SK-N-SH (cell line): ENCODE measurements around the gene FAM53A.

Experiments used
- CTCF ChIP-seq: fragments of 200-600 bp; sonication (generic); IDR thresholded peaks from 2 replicates; pipeline ENCODE4 v1.6.1; 2017; ENCODE audit warnings: antibody characterized with exemption, mild to moderate bottlenecking, moderate library complexity
- EP300 ChIP-seq, 2 experiments: IDR thresholded peaks; 2 replicates each; pipeline versions ENCODE4 v1.4.0 to v1.6.1; 2012; ENCODE audit warnings: borderline replicate concordance in 1 of 2, low read depth in 1 of 2, low read length in 1 of 2
- MAX ChIP-seq: IDR thresholded peaks from 2 replicates; pipeline ENCODE4 v1.4.0; 2012; ENCODE audit warnings: low read depth
- RCOR1 ChIP-seq: fragments of 150-350 bp; IDR thresholded peaks from 2 replicates; pipeline ENCODE4 v1.6.1; 2017; ENCODE audit warnings: antibody characterized with exemption, low read length
- TAF1 ChIP-seq: IDR thresholded peaks from 2 replicates; pipeline ENCODE4 v1.6.1; 2012; ENCODE audit warnings: low read depth, mild to moderate bottlenecking, low read length, moderate library complexity, borderline replicate concordance
- TF ChIP-seq, protein P1 (sequence below): fragments of 150-350 bp; IDR thresholded peaks from 2 replicates; pipeline ENCODE4 v1.6.1; 2016; ENCODE audit warnings: mild to moderate bottlenecking, low read depth, low read length
- TF ChIP-seq, protein P2 (sequence below): IDR thresholded peaks from 2 replicates; pipeline ENCODE4 v1.4.0; 2012; ENCODE audit warnings: low read depth, borderline replicate concordance

GRCh38 chr4:1604181-1604705 lies 79.9 kb downstream of the FAM53A start:
- TF ChIP-seq EP300 (IDR thresholded peaks at IDR 0.05; ENCODE audit: borderline replicate concordance in 1 of 2, low read depth in 1 of 2, low read length in 1 of 2), result no peak
- TF ChIP-seq, protein P1, sequence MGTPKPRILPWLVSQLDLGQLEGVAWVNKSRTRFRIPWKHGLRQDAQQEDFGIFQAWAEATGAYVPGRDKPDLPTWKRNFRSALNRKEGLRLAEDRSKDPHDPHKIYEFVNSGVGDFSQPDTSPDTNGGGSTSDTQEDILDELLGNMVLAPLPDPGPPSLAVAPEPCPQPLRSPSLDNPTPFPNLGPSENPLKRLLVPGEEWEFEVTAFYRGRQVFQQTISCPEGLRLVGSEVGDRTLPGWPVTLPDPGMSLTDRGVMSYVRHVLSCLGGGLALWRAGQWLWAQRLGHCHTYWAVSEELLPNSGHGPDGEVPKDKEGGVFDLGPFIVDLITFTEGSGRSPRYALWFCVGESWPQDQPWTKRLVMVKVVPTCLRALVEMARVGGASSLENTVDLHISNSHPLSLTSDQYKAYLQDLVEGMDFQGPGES, result no peak
- no peak for TF ChIP-seq RCOR1
- TF ChIP-seq CTCF, result no peak
- TF ChIP-seq, protein P2, sequence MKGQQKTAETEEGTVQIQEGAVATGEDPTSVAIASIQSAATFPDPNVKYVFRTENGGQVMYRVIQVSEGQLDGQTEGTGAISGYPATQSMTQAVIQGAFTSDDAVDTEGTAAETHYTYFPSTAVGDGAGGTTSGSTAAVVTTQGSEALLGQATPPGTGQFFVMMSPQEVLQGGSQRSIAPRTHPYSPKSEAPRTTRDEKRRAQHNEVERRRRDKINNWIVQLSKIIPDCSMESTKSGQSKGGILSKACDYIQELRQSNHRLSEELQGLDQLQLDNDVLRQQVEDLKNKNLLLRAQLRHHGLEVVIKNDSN, result 0 out of 2 replicates have a peak, but pooled peaks have one; percentile 39
- no peak for TF ChIP-seq MAX
- no peak for TF ChIP-seq TAF1
